ENCODE data around the gene SOX5.

Gene SOX5

GRCh38 chr12:23671881-23672280 lies 277.6 kb downstream of the SOX5 start:
- no peak for DNase-seq

DNA sequence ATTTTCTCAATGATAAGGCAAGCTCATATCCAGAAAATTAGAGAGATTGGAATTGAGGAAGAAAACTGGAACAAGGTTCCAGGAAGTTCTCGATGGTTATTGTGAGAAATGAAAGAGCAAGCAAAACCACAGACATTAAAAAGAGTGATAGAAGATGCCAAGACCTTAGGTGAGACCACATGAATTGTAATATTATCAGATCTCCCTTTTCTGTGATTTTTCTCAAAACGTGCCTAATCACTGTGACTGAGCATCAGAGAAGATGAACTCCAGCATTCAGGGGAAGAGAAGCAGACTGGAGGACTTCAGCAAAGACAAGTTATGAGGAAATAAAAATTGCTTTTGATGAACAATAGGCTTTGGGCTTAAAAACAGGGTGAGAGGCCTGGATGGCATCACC lies 278.8 kb downstream of the SOX5 start:
- DNase-seq: no peak

DNA sequence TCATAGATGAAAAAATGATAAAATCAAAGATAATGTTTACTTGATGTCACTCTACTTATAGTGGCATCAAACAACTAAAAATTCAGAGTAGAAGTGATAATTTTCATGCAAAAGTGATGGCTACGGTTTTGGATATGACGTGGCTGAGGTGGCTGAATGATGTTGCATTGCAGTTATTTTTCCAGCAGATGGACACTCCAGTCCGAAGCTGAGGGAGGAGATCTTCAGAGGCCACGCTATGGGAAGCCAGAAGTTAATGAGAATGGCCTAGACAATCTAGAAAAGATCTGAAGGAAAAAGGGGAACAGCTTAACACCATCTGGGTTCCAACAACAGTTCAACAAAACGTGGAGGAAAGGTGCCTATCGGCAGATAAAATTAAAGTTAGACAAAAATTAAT lies 279.8 kb downstream of the SOX5 start:
- DNase-seq: no peak

DNA sequence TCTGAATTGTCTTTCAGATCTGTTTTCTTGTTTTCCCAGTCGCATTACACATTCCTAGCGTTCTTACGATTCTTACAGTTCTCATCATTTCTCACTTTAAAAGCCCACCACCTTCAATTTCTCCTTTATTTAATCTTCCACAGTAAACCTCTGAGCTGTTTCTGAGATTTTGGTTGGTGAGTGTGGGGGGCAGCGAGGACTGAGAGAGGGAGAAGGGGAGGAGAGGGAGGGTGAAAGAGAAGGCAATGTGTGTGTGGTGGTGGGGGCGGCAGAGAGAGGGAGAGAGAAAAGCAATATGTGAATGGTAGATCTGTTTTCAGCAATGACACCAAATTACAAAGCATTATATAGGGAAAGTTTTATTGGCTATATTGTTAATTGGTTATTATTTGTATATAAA lies 282.6 kb downstream of the SOX5 start:
- DNase-seq: no peak

GRCh38 chr12:23662966-23663365 lies 286.5 kb downstream of the SOX5 start:
- no peak for DNase-seq

DNA sequence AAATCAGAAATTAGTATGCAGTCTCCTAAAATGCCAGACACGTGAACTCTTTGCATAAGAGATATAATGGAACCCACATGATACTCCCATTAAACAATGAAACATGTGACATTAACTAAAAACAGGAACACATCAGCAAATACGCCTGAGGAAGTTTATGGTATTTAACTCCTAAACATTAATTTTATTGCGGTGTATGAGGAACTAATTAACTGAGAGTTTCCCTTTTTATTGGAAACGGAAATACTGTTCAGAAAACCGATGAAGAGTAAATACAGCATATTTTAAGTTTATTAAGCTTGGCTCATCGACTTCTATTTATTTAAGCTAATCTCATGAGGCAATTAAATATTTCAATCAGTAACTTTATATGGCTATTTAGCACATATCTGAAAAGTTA lies 290.3 kb downstream of the SOX5 start:
- no peak for DNase-seq

- no peak for DNase-seq
Measured at GRCh38 chr12:23657598-23657997, 291.9 kb downstream of the SOX5 start.

GRCh38 chr12:23655884-23656283 lies 293.6 kb downstream of the SOX5 start:
- DNase-seq: no peak

DNA sequence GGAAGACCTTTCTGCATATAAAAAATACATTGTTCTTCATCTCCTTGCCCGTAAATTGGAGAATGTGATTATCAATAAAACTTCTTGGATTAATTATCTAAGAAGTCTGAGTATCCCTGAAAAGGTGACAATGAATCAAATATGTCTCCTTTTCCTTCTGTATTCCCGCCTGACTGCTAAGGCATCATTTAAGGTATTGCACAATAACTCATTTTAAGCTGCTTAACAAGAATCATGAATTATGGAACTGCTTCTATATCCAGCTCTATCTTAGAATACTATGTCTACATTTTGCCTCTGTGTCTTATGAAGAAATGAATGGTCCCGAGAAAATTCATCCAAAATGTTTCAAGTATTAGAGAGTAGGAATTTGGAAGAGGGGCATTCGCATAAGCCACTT lies 294.4 kb downstream of the SOX5 start:
- no peak for DNase-seq

- no peak for DNase-seq
Measured at GRCh38 chr12:23648546-23648945, 300.9 kb downstream of the SOX5 start.

GRCh38 chr12:23640754-23641153 lies 308.7 kb downstream of the SOX5 start:
- no peak for DNase-seq

DNA sequence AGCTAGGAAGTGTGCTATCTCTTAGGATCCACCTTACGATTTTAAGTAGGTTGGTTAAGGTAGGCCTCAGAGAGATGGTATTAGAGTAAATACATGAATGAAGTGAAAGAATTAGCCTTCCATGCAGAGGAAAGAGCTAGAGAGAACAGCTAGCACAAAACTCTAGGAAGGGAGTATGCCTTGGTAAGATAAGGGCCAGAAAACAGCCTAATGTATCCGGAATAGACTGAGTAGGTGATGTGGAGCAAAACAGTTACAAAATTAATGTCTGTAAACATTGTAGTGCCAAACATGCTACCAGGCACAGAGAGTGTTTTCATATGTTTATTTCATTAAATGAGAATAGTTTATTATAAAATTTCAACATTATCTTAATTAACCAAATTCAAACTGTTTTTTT lies 315.1 kb downstream of the SOX5 start:
- no peak for DNase-seq

DNA sequence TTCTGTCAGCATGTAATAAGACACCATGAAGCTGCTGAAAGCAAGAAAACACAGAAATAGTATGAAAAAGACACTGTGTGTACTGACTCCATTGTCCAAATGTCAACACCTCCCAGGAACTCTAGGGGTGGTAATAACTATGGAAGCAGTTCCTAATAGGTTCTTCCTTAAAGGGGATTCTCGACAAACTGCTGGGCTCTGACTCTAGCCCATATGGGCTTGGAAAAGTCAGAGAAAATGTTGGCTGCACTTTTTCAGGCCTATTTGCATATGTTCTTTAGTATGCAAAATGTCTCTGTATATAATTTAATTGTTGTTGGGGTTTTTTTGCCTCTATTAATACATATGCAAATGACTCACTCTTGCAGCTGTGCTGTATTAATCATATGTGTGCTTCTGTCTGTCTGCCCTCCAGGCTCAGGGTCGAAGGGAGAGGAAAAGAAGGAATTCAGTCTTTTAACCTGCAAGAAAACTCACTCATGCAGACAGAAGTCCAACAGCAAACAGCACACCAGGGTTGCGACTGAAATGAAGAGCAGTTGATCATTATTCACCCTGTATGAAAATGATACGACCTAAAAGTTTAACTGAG lies 317.6 kb downstream of the SOX5 start:
- DNase-seq: no peak

DNA sequence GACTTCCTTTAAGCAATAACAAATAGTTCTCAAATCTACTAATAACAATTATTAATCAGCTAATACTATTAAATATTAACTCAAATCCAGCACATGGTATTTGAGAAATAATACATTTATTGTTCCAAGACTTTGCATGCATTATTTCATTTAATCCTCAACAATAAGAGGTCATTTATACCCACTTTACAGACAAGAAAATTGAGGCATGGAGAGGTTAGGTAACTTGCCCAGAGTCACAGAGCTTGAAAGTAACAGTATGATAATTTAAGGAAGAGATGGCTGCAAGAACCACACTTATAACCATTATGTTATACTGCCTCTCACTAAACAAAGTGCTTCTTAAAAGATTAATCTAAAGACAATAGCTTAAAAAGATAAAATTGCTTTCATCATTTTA lies 318.9 kb downstream of the SOX5 start:
- no peak for DNase-seq

DNA sequence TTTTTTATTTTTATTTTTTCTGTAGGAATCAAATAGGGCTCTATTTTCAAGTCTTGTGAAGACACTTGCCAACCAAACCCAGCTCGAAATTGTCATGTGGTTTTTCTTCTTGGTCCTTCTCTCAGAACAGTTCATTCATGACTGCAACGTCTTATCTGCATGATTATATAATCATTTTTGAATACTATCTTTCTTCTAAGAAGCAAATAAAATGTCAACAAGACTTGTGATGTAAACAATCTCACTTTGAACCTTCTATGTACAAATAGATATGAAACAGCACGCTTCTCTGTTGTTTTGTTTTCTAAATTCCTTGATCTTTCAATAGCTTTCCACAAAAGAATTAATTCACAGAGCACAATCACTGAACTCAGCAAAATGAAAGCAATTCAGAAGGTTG lies 320.7 kb downstream of the SOX5 start:
- DNase-seq: no peak

DNA sequence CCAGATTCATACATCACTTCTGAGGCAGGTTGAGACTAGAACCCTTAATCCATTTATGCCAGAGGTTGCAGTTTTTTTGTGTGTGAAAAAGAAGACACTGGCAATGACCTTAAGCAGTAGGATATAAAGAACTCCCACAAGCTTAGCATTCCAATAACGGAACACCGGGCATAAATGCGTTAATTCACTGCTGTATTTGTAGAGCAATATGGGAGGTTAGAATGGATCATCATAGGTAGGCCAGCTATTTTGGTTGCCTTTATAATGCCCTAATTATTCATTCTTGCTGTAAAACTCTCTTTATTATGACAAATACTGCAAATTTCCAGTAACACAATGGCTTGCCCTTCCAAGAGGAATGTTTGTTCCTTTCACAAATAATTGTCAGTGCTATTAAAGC lies 322.7 kb downstream of the SOX5 start:
- DNase-seq: no peak

- no peak for DNase-seq
Measured at GRCh38 chr12:23621900-23622299, 327.6 kb downstream of the SOX5 start.

DNA sequence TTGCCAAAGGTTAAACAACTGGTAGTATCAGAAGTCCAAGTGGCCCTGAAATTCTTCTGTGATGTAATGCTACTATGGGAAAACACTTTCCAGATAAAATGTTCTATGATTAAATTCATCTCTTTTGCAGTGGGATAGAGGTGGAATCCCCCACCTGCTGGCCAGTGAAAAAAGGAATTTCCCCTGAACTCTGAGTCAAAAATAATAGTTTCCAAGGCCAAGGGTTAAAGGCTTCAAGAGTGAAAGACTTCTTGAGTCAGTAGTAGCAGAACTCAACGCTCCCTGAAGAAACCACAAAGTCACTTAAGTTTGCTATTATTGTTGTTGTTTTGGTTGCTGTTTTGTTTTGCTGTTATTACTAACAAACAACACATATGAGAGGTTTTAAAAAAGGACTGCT lies 330.8 kb downstream of the SOX5 start:
- DNase-seq: no peak

DNA sequence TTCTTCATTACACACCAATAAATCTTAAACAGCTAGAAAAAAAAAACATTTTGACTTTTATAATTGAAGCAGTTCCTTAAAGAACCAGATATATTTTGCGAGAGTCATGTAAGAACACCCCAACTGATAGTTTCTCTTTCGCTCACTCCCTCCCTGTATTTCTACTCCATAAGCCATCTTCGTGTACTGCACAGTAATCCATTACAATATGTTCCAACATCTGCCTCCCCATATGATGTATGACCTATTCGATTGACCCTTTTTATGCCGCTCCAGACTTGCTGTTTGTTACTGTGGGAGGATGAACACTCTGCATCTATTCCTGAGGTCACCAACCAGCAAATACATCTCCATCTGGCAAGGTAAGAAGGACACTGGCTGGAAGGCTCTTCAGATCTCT lies 331.7 kb downstream of the SOX5 start:
- DNase-seq: no peak

DNA sequence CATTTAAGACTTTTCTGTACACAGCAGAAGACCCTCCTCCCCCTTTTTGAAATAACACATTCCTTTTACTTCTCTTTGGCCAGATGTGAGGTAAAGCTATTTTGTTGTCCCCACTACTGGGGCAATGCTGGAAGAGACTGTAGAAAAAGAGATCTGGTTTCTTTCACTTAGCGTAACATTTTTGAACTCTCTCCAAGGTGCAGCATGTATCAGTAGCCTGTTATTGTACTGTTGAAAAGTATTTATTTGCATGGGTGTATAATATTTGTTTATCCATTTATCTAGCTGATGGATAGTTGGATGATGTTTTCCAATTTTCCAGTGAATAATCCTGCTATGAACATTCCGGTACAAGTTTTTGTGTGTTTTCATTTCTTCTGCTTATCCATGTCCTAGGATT lies 335.2 kb downstream of the SOX5 start:
- no peak for DNase-seq

GRCh38 chr12:23611320-23611719 lies 338.1 kb downstream of the SOX5 start:
- DNase-seq: no peak

DNA sequence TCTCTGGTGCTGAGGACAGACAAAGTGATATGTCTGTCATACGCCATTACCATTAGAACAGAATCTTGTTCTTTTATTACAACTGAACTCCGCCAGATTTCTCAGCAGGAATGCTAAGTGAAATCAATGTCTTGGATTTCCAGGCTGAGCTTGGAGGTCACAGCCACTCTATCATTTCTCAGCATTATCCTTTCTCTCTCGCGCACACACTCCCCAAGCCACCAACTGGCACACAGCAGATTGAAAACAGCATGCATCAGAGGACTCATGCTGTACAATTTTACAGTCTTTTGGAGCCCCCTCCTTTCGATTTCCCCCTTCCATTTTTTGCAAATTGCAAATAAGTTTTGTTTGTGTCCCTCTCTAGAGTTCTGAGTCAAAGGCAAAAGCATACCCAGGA lies 348.6 kb downstream of the SOX5 start:
- no peak for DNase-seq

DNA sequence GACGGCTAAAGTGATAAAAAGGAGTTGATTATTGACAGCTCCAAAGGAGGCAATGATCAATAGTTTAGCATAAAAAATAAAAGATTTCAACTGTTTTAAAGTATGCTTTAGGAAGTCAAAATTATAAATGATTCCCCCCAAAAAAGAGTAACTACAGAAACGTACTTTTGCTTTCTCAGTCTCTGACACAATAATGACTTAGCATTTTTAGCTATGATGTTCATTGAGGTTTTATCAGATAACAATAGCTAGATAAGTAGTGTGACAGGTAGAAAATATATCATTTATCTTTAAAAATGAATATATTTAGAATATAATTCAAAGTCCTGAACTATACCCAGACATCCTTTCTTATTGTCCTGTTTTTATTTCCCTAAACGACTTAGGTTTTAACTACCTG lies 352.9 kb downstream of the SOX5 start:
- no peak for DNase-seq

GRCh38 chr12:23587833-23588559 lies 361.5 kb downstream of the SOX5 start:
- no peak for DNase-seq

GRCh38 chr12:23585782-23586163 lies 363.7 kb downstream of the SOX5 start:
- DNase-seq: no peak
